ENCODE results near the gene ITPRIPL2.
A peak's percentile ranks its signal among the peaks of the same experiment; 100 is the strongest.

The ITPRIPL2 gene

DNA sequence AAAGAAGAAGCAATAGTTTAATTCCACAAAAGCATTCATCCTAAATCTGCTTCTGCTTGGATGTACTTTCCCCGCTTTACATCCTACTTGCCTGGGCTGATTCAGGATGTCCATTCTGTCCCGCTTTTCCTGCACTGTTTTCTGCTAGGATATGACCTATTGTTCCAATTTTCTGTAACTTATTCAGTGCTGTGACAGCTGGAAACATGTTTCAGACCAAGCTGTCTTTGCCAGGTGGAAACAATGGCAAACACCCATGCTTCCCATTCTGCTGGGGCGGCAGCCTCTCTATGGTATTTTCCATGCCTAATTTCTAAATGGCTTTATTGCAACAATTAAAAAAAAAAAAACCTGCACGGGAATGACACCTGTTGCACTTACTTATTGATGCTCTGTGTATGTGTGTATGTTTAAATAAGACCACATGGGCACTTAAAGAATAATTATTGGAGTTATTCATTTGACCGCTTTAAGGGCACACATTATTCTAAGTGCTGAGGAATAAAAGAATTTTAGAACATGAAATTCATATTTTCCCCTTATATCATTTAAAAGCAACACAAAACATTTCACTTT, 25.3 kb upstream of the ITPRIPL2 start:
- H3K9me3 Mint-ChIP-seq = peaks cover 8 to 19% of the 10 kb centered on the region in 2 donors
- H3K4me1 Mint-ChIP-seq = peaks cover 8% of the 10 kb centered on the region
- DNase-seq (no peak), ATAC-seq (no peak)
- no peak overlapping the region for H3K4me3 Mint-ChIP-seq
- peaks cover 23% of the 10 kb centered on the region for H3K27me3 Mint-ChIP-seq
- H3K27ac Mint-ChIP-seq = no peak overlapping the region

DNA sequence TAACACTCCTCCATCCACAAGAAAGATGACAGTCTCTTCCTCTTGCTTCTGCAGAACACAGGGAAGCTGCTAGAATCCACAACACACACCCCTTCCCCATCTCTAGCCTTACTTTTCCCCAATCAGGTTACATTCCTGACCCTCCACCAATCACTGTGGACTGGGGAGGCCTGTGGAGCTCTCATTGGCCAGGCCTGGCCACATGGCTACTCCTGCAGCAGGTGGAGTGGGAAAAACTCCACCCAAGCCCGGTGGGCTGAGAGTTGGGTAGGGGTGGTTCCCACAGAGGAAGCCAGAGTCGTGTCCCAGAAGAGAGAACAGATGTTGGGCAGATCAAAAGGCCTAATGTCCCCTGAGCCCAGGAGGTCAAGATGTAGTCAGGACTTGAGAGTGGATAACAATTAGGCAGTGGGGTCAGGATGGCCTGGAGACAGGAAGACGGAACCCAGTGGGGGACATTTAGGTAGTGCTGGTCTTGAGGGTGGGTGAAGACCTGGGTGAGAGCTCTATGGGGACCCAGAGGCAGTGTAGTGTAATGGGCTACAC, 24.3 kb upstream of the ITPRIPL2 start:
- ATAC-seq (no peak), DNase-seq (no peak)
- Mint-ChIP-seq H3K9me3 (peaks cover 8 to 19% of the 10 kb centered on the region in 2 donors), H3K27me3 (peaks cover 23% of the 10 kb centered on the region), H3K27ac (peak overlapping the region in 1 of 2 donors; percentile 45), H3K4me3 (no peak overlapping the region), H3K4me1 (peaks cover 8% of the 10 kb centered on the region)

DNA sequence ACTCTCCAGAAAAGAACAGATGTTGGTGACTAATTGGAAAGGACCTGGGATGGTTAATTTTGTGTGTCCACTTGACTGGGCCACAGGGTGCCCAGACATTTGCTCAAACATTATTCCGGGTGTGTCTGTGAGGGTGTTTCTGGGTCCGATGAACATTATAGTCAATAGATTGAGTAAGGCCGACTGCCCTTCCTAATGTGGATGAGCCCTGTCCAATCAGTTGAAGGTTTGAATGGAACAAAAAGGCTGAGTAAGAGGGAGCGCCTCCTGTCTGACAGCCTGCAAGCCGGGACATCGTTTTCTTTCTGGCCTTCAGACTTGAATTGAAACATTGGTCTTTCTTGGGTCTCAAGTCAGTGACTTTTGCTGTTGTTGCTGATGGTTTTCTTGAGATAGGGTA, 22.8 kb upstream of the ITPRIPL2 start:
- ATAC-seq (no peak), DNase-seq (no peak)
- Mint-ChIP-seq H3K4me1 (peaks cover 15% of the 10 kb centered on the region), H3K27me3 (peaks cover 15% of the 10 kb centered on the region), H3K4me3 (no peak overlapping the region), H3K9me3 (peaks cover 8 to 19% of the 10 kb centered on the region in 2 donors), H3K27ac (no peak overlapping the region)

DNA sequence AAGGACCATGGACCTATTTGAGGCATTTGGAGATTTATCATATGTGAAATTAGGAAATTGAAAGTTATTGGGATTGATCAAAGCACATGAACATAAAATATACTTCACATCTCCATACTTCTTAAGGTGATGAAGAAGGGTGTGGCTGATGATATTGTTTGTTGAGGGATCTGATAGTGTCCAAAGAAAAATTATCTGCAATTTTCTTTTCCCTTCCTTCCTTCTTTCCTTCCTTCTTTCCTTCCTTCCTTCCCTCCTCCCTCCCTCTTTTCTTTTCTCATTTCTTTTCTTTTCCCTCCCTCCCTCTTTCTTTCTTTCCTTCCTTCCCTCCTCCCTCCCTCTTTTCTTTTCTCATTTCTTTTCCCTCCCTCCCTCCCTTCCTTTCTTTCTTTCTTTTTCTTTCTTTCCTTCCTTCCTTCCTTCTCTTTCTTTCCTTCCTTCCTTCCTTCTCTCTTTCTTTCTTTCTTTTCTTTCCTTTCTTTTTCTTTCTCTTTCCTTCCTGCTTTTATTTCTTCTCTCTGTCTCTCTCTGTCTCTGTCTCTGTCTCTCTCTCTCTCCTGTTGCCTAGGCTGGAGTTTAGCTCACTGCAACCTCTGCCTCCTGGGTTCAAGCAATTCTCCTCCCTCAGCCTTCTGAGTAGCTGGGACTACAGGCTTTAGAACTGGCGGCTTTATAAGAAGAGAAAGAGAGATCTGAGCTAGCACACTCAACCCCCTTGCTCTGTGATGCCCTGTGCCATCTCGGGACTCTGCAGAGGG, 20.9 kb upstream of the ITPRIPL2 start:
- Mint-ChIP-seq H3K27me3 (peaks cover 10% of the 10 kb centered on the region), H3K9me3 (peaks cover 8 to 22% of the 10 kb centered on the region in 2 donors), H3K4me1 (peaks cover 11% of the 10 kb centered on the region), H3K27ac (no peak overlapping the region), H3K4me3 (no peak overlapping the region)
- DNase-seq (no peak), ATAC-seq (no peak)

DNA sequence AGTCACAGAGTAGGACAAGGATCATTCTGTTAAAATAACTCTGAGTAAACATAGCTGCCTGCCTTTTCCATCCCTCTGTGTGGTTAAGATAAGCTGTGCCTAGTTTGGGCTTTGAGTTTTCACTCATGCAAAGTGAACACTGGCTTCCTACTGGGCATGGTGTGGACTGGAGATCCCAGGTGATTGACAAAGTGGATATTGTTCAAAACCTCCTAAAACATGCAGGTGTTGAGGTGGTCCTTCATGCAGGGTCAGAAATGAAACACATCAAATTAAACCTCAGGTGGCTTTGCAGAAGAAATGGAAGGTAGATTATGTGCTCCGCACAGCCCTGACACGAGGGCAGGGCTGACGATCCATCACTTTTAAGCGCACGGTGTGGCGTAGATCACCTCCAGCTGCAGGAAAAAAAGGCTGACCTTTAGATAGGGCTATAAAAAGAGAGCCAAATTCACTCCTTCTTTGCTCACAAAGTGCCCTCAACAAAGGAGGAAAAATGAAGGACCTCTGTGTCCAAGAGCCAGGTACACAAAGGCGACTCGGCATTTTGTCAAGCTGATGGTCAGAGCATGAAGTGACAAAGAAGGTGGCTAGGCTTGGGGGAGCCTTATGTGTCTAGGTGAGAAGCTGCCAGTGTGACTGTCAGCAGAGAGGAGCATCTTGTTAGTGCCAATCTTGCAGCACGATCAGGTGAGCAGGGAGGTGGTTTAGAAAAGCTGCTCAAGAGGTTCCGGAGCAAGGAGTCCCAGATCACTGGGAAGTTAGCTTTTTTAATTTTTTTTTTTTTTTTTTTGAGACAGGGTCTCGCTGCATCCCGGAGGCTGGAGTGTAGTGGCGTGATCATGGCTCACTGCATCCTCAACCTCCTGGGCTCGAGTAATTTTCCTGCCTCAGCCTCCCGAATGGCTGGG, 19.9 kb upstream of the ITPRIPL2 start:
- Mint-ChIP-seq H3K4me3 (no peak overlapping the region), H3K27me3 (peaks cover 11% of the 10 kb centered on the region), H3K9me3 (peaks cover 14 to 30% of the 10 kb centered on the region in 2 donors), H3K27ac (no peak overlapping the region), H3K4me1 (peaks cover 11% of the 10 kb centered on the region)
- no peak for ATAC-seq
- no peak for DNase-seq

DNA sequence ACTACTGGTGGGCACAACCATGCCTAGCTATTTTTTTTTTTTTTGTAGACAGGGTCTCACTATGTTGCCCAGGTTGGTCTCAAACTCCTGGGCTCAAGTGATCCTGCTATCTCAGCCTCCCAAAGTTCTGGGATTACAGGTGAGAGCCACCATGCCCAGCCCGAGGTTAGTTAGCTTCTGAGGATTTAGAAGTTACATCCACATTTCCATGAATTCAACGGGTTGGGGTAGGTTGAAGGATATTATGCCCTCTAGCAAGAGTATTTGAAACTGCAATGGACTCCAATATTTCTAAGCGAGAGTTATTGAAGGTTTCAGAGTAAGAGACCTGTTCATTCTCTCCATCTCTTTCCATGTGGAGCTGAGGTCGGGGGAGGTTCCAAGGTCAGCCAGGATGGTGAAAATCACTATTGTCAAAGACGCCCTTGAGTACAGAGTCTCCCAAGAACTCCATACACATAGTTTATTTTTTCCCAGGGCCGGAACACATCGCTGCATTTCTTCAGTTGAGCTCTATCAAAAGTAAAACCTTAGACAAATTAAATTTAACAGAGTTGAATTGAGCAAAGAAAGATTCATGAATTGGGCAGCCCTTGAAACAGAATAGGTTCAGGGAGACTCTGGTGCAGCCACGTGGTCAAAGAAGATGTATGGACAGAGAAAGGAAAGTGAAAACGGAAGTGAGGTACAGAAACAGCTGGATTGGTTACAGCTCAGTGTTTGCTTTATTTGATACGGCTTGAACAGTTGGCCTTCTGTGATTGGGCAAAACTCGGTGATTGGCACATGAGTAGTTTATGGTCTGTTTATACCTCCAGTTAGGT, 19.0 kb upstream of the ITPRIPL2 start:
- Mint-ChIP-seq H3K4me1 (peaks cover 11% of the 10 kb centered on the region), H3K9me3 (peaks cover 14 to 30% of the 10 kb centered on the region in 2 donors), H3K4me3 (no peak overlapping the region), H3K27me3 (peaks cover 11% of the 10 kb centered on the region), H3K27ac (no peak overlapping the region)
- DNase-seq (no peak), ATAC-seq (peak; percentile 58)

DNA sequence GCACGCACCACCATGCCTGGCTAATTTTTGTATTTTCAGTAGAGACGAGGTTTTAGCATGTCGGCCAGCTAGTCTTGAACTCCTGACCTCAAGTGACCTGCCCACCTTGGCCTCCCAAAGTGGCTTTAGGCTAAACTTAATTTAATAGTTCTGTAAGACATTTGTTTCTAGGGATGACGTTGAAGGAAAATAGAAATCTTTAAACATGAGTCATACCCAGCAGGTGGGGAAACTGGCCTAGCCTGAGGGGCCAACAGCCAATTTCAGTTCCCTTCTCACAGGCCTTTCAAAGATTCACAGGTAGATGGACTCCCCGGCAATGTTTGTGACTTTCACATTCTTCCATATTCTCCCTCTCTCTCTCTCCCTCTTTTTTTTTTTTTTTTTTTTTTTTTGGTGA, 18.1 kb upstream of the ITPRIPL2 start:
- DNase-seq (no peak), ATAC-seq (no peak)
- no peak overlapping the region for H3K27ac Mint-ChIP-seq
- peaks cover 11% of the 10 kb centered on the region for H3K4me1 Mint-ChIP-seq
- peaks cover 11% of the 10 kb centered on the region for H3K27me3 Mint-ChIP-seq
- peaks cover 14 to 29% of the 10 kb centered on the region in 2 donors for H3K9me3 Mint-ChIP-seq
- no peak overlapping the region for H3K4me3 Mint-ChIP-seq

DNA sequence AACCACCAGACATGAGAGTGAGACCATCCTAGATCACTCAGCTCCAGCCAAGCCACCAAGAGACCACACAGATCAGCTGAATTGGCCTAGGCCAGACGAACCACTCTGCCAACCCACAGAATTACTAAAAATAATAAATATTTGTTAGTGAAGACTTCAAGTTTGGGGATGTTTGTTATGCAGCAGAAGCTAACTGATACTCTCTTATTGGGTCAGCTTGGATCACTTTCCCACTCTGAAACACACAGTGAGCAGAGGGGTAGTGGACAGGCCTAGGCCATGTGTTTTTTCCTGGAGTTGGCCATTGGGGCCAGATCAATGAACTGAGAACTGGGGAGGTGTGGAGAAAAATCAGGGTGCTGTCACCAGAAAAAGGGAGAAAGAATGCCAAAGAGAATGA, 15.6 kb upstream of the ITPRIPL2 start:
- H3K4me3 Mint-ChIP-seq = no peak overlapping the region
- H3K9me3 Mint-ChIP-seq = peaks cover 5 to 11% of the 10 kb centered on the region in 2 donors
- H3K27ac Mint-ChIP-seq = no peak overlapping the region
- peaks cover 11% of the 10 kb centered on the region for H3K27me3 Mint-ChIP-seq
- DNase-seq (no peak), ATAC-seq (no peak)
- peaks cover 11% of the 10 kb centered on the region for H3K4me1 Mint-ChIP-seq

DNA sequence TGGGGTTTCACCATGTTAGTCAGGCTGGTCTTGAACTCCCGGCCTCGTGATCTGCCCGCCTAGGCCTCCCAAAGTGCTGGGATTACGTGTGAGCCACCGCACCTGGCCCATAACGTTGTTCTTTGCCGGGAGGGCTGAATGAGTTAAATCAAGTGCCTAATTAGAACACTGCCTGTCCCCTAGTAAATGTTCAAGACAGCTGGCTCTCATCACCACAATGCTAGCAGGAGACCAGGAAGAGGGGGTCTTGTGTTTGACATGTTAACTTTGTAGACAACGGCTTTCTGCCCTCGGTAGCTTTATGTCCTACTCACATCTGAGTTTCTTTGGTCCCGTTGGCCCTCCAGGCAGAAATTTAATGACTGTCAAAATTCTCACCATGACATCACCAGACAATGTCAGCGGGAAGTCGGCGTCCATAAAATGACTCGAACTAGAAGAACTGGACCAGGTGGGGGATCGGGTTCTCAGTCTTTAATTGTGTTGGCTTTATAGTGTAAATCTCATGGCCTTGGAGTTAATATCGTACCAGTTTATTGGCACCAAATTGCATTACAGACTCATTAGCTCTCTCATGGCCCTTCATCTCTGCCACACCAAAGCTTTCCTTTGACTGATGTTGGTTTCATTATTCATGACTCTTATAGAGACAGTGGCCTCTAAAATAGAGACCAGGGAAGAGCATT, 11.4 kb upstream of the ITPRIPL2 start:
- DNase-seq = no peak
- peaks cover 14% of the 10 kb centered on the region for H3K27me3 Mint-ChIP-seq
- no peak for ATAC-seq
- peaks cover under 1% of the 10 kb centered on the region for H3K4me1 Mint-ChIP-seq
- no peak overlapping the region for H3K4me3 Mint-ChIP-seq
- peaks cover 5 to 11% of the 10 kb centered on the region in 2 donors for H3K9me3 Mint-ChIP-seq
- H3K27ac Mint-ChIP-seq = no peak overlapping the region

DNA sequence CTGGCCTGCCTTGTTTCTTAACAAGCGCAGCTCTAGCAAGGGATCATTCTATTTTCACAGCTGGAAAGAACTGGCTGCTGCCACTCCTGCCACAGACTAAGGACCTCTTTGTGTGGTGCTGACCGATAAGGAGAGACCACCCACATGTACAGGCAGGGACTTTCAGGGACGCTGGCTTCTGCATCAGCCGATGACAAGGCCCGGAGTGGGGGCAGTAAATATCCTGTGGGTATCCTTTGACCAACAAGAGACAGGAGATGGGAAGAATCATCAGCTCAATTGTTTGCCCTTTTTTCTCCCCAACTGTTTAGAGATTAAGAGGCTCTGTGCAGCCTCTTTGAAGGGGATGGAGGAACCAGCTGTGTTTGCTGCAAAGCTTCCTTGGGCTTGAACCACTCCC, 9.2 kb upstream of the ITPRIPL2 start:
- Mint-ChIP-seq H3K9me3 (no peaks in the 10 kb centered on the region), H3K4me3 (no peak overlapping the region), H3K4me1 (peaks cover 6% of the 10 kb centered on the region), H3K27me3 (peaks cover 18% of the 10 kb centered on the region), H3K27ac (no peak overlapping the region)
- ATAC-seq = no peak
- no peak for DNase-seq

DNA sequence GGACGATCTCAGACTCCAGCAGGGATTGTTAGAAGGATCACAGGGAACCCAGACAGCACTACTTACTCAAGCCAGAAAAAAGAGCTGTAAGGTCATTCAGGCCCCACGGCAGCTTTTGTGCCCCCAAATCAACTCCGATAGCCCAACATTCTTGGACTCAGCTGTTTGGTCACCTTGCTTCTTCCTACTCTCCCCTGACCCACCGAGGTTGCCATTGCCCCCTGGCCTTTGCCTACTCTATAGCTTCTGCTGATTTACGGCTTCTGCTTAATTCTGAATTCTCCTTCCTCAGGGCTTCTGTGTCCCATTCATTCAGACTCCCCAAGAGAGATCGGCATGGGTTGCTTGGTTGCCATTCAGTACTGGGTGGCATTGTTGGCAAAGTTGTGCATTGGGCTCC, 8.6 kb upstream of the ITPRIPL2 start:
- H3K4me1 Mint-ChIP-seq = peaks cover 6% of the 10 kb centered on the region
- DNase-seq (no peak), ATAC-seq (no peak)
- no peak overlapping the region for H3K27ac Mint-ChIP-seq
- no peak overlapping the region for H3K4me3 Mint-ChIP-seq
- H3K27me3 Mint-ChIP-seq = peaks cover 18% of the 10 kb centered on the region
- no peaks in the 10 kb centered on the region for H3K9me3 Mint-ChIP-seq

DNA sequence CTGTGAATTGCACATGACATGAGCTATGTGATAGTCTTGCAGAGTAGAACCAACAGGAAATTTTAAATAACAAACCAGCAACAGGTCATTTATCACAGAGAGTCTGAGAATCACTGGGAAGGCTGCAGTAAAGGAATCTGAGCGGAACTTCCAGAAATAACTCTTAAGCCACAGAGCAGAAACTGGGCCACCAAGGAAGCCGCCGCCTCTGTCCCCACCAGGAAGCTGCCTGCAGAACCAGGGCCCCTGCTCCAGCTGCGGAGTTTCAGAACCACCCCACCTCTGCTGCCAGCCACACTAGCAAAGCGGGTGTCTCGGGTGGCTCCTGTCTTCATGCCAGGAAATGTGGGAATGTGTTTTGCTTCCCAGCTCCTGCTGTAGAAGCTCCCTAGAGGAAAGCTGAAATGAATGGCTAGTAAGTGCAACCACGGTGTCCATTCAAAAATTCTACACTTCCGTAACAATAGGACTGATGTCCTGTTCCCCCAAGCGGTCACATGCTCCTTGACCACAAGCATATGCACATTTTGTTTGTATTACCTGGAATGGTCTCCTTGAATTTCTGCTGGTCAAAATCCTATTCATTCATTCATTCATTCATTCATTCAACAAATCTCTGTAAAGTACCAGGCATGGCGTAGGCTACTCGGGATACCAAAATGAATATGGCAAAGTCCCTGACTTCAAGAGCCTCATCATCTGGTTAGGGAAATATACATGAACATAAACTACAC, 7.7 kb upstream of the ITPRIPL2 start:
- Mint-ChIP-seq H3K4me3 (no peak overlapping the region), H3K27me3 (peaks cover 22% of the 10 kb centered on the region), H3K9me3 (no peaks in the 10 kb centered on the region), H3K27ac (no peak overlapping the region), H3K4me1 (peaks cover 6% of the 10 kb centered on the region)
- no peak for ATAC-seq
- no peak for DNase-seq

DNA sequence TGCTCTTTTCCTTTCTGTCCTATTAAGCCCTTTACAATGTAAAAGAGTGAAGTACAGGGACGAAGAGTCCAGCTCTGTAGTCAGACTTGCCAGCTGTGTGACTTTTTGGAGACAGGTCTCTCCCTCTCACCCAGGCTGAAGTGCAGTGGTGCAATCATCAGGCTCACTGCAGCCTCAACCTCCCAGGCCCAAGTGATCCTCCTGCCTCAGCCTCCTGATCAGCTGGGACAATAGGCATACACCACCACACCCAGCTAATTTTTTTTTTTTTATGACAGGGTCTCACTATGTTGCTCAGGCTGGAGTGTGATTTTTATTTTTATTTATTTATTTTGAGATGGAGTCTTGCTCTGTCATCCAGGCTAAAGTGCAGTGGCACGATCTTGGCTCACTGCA, 7.1 kb upstream of the ITPRIPL2 start:
- H3K4me3 Mint-ChIP-seq = no peak overlapping the region

More for the DNA sequence above, 7.1 kb upstream of the ITPRIPL2 start:
- no peak for DNase-seq
- Mint-ChIP-seq H3K27me3 (peaks cover 28% of the 10 kb centered on the region), H3K9me3 (no peaks in the 10 kb centered on the region), H3K27ac (no peak overlapping the region), H3K4me1 (peaks cover 6% of the 10 kb centered on the region)
- no peak for ATAC-seq
